Kidney (tissue), 14 donors: Measurements from ENCODE around the gene BST1. TPM values are rescaled to one million over a fixed set of nuclear protein-coding genes. Genes with fewer than 3 reads are reported as not detected.

Experiments used
- DNase-seq, 5 donors: peaks; one replicate each; pipeline ENCODE4 v3.0.0-alpha.2; 2013 to 2020
- FAIRE-seq: peaks from 2 replicates; lab custom pipeline; 2012; peaks lifted over from hg19 to GRCh38; lab: Jason Lieb, UNC
- H3K27ac ChIP-seq, 2 donors: one replicate each; pipeline ENCODE4 v1.7.0; 2013; ENCODE audit warnings: low read depth in 2 of 2, low read length in 2 of 2, inconsistent platforms in 1 of 2
- H3K27me3 ChIP-seq: one replicate; pipeline ENCODE4 v1.7.1; 2013; ENCODE audit warnings: low read length, inconsistent platforms; ENCODE audit not compliant: control insufficient read depth, insufficient read depth
- H3K36me3 ChIP-seq, 3 donors: one replicate each; pipeline versions ENCODE4 v1.7.0 to v1.7.1; 2013; ENCODE audit warnings: low read length in 3 of 3, control low read depth in 1 of 3, inconsistent platforms in 1 of 3; ENCODE audit not compliant: insufficient read depth in 3 of 3, control insufficient read depth in 2 of 3
- H3K4me1 ChIP-seq, 3 donors: one replicate each; pipeline versions ENCODE4 v1.7.0 to v1.7.1; 2013; ENCODE audit warnings: low read length in 3 of 3, inconsistent platforms in 1 of 3, low read depth in 1 of 3; ENCODE audit not compliant: control insufficient read depth in 2 of 3, insufficient read depth in 2 of 3
- H3K4me3 ChIP-seq, 3 donors: one replicate each; pipeline versions ENCODE4 v1.7.0 to v1.8.1; 2013; ENCODE audit warnings: low read length in 3 of 3, control low read depth in 1 of 3, inconsistent platforms in 1 of 3
- H3K9ac ChIP-seq, 3 donors: one replicate each; pipeline versions ENCODE4 v1.7.0 to v1.7.1; 2013; ENCODE audit warnings: low read length in 3 of 3, control low read depth in 1 of 3, inconsistent platforms in 1 of 3
- H3K9me3 ChIP-seq, 3 donors: one replicate each; pipeline versions ENCODE4 v1.7.0 to v1.7.1; 2013; ENCODE audit warnings: low read length in 3 of 3, control low read depth in 1 of 3, inconsistent platforms in 1 of 3; ENCODE audit not compliant: control insufficient read depth in 2 of 3, insufficient read depth in 1 of 3
- intact Hi-C: fragments of 100-400 bp; cut with DNase I; formaldehyde crosslinking; loops from one replicate; pipeline ENCODE4 v1.11.1; 2022
- polyA plus RNA-seq: library from polyadenylated mRNA; stranded (reverse); fragments of 350-450 nt; fragmentation: Illumina TruSeq; extraction: RNeasy Lipid Tissue Mini Kit (QIAGEN cat#74804); gene quantifications from one replicate; pipeline ENCODE4 v1.2.3, GENCODE V29; 2014; ENCODE audit warnings: low read depth, low replicate concordance; ENCODE audit not compliant: insufficient read depth
- total RNA-seq: library from RNA; stranded (reverse); fragmentation: NEBNext Ultra II Directional; extraction: Animal tissue kit (Norgen Biotek cat#: 25700); gene quantifications from one replicate; pipeline ENCODE4 v1.2.1, GENCODE V29; 2021
- TF ChIP-seq, protein P1 (sequence below): IDR thresholded peaks from 3 replicates; pipeline ENCODE4 v1.5.1; 2012; ENCODE audit warnings: mild to moderate bottlenecking, moderate library complexity, borderline replicate concordance; ENCODE audit not compliant: insufficient read depth; ENCODE audit errors: extremely low read depth
- donor health status: control.
- donor health status: control.
- donor health status: control.
- donor health status: control.
- donor health status: control.
- donor health status: DM: yes; HTN: yes; CAD: no.
- donor health status: Normal renal cell carcinoma (clear cell type).

Gene BST1
- total and polyA plus RNA-seq, 2 donors from 2014 or later: 5.3 to 19.0 TPM

DNA sequence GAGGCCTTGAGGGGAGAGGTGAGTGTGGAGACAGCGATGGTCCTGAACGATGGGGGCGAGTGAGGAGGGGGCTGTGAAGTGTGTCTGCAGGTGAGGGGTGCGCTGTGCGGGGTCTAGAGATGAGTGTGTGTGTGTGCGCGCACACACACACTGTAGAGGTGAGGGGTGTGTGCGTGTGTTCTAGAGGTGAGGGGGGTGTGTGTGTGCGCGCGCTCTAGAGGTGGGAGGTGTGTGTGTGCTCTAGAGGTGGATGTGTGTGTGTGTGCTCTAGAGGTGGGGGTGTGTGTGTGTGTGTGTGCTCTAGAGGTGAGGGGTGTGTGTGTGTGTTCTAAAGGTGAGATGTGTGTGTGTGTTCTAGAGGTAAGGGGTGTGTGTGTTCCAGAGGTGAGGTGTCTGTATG is 574 bp downstream of the BST1 start:
- no peak for FAIRE-seq
- intact Hi-C loops: no loop called here
- Histone ChIP-seq H3K9ac (no peak overlapping the region), H3K36me3 (no peaks in the 10 kb centered on the region), H3K4me1 (peaks cover 0 to 3% (median 2%) of the 10 kb centered on the region in 3 donors), H3K4me3 (peak overlapping the region in 1 of 3 donors; percentile 66), H3K9me3 (no peaks in the 10 kb centered on the region), H3K27ac (peak overlapping the region in 1 of 2 donors; percentile 24), H3K27me3 (no peaks in the 10 kb centered on the region)
- no peak for DNase-seq
- TF ChIP-seq, protein P1, sequence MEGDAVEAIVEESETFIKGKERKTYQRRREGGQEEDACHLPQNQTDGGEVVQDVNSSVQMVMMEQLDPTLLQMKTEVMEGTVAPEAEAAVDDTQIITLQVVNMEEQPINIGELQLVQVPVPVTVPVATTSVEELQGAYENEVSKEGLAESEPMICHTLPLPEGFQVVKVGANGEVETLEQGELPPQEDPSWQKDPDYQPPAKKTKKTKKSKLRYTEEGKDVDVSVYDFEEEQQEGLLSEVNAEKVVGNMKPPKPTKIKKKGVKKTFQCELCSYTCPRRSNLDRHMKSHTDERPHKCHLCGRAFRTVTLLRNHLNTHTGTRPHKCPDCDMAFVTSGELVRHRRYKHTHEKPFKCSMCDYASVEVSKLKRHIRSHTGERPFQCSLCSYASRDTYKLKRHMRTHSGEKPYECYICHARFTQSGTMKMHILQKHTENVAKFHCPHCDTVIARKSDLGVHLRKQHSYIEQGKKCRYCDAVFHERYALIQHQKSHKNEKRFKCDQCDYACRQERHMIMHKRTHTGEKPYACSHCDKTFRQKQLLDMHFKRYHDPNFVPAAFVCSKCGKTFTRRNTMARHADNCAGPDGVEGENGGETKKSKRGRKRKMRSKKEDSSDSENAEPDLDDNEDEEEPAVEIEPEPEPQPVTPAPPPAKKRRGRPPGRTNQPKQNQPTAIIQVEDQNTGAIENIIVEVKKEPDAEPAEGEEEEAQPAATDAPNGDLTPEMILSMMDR: no peak

DNA sequence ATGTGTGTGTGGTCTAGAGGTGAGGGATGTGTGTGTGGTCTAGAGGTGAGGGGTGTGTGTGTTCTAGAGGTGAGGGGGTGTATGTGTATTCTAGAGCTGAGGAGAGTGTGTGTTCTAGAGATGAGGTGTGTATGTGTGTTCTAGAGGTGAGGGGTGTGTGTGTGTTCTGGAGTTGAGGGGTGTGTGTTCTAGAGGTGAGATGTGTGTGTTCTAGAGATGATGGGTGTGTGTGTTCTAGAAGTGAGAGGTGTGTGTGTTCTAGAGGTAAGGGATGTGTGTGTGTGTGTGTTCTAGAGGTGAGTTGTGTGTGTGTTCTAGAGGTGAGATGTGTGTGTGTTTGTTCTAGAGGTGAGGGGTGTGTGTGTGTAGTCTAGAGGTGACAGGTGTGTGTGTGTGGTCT is 1.3 kb downstream of the BST1 start:
- peaks cover 0 to 3% (median 2%) of the 10 kb centered on the region in 3 donors for H3K4me1 ChIP-seq
- DNase-seq: no peak
- no peak for FAIRE-seq

DNA sequence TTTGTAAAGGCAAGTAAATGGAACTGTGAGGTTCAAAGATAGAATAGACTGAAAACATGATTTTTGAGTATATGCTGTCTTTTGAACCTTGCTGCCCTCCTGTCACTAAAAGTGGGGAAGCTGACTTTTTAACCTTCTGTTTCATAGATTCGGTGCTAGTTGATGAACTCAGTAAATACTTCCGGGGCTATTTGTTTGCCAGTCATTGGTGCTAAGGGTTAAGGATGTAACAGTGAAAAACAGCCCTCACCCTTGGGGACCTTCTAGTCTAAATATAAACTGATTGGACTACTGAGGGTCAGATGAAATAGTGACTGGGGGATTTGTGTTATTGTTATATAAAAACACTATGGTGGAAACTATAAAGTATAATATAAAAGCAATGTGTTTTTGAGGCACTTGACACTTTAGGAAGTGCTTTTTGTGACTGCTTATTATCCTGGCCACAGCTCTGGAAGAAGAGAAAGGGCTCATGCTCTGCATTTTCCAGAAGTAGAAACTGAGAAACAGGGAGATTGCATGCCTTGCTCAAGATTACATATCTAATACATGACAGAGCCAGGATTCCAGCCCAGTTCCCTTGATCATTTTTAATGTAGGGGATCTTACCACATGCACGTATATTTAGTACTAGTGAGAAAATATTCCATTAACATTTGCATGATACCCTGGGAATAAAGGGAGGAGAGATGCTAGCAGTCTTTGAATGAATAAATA is 3.9 kb downstream of the BST1 start:
- no peak for FAIRE-seq
- no peaks in the 10 kb centered on the region for H3K36me3 ChIP-seq

More for the DNA sequence above, 1.3 kb downstream of the BST1 start:
- TF ChIP-seq, protein P1: no peak
- no peak overlapping the region for H3K4me3 ChIP-seq
- intact Hi-C loops: no loop called here
- no peaks in the 10 kb centered on the region for H3K27me3 ChIP-seq
- no peak overlapping the region for H3K9ac ChIP-seq
- no peaks in the 10 kb centered on the region for H3K9me3 ChIP-seq
- no peak overlapping the region for H3K27ac ChIP-seq
- H3K36me3 ChIP-seq: no peaks in the 10 kb centered on the region

More for the DNA sequence above, 3.9 kb downstream of the BST1 start:
- Histone ChIP-seq H3K9ac (no peak overlapping the region), H3K4me3 (no peak overlapping the region), H3K27ac (no peak overlapping the region), H3K9me3 (no peaks in the 10 kb centered on the region), H3K4me1 (peaks cover 0 to 2% (median 0%) of the 10 kb centered on the region in 3 donors), H3K27me3 (no peaks in the 10 kb centered on the region)
- DNase-seq: no peak
- intact Hi-C loops: no loop called here
- TF ChIP-seq, protein P1: no peak
